SK-N-SH (cell line): ENCODE data around the gene RASA3. TPM values are rescaled to one million over a fixed set of nuclear protein-coding genes. Genes with fewer than 3 reads are reported as not detected.

Experiments used
- CTCF ChIA-PET: fragments of 300-600, 350-600 bp; formaldehyde crosslinking; extraction: SDS; loops from one replicate; lab custom pipeline; 2021; lab: Yijun Ruan, JAX
- POLR2A ChIA-PET: fragments of 350-600 bp; sonication (Branson Sonifier 250); formaldehyde crosslinking; extraction: SDS; loops from one replicate; lab custom pipeline; 2020; ENCODE audit warnings: antibody characterized with exemption, inconsistent platforms; lab: Yijun Ruan, JAX
- DNase-seq: peaks from one replicate; pipeline ENCODE4 v3.0.0; 2012
- H2AFZ ChIP-seq: fragments of 200-600 bp; sonication (generic); 2 replicates; pipeline ENCODE4 v1.8.1; 2016; ENCODE audit warnings: antibody characterized with exemption, mild to moderate bottlenecking, low read depth
- H3F3A ChIP-seq: fragments of 200-600 bp; sonication (generic); replicated peaks from 2 replicates; pipeline ENCODE3; 2016; ENCODE audit warnings: antibody characterized with exemption, mild to moderate bottlenecking; ENCODE audit not compliant: insufficient read depth
- H3K27ac ChIP-seq, 2 experiments: fragments of 200-500 bp in 1 of 2; fragments of 200-600 bp in 1 of 2; sonication (Bioruptor generic) in 1 of 2; sonication (generic), shearing (Covaris generic) in 1 of 2; 2 replicates each; pipeline versions ENCODE4 v1.5.1 to v1.6.1; 2014 to 2016; ENCODE audit warnings: low read depth in 2 of 2, inconsistent platforms in 1 of 2, low read length in 1 of 2, mild to moderate bottlenecking in 1 of 2, mixed read lengths in 1 of 2
- H3K27me3 ChIP-seq: fragments of 200-600 bp; sonication (generic), shearing (Covaris generic); 2 replicates; pipeline ENCODE4 v1.6.1; 2016; ENCODE audit warnings: mixed run types; ENCODE audit not compliant: insufficient read depth
- H3K36me3 ChIP-seq, 2 experiments: fragments of 200-500 bp in 1 of 2; fragments of 200-600 bp in 1 of 2; sonication (Bioruptor generic) in 1 of 2; sonication (generic) in 1 of 2; replicated peaks in 1 of 2; 2 replicates each; pipeline versions ENCODE3 to v1.5.1; 2014 to 2016; ENCODE audit warnings: low read length in 1 of 2, mild to moderate bottlenecking in 1 of 2; ENCODE audit not compliant: insufficient read depth in 2 of 2, control insufficient read depth in 1 of 2
- H3K4me1 ChIP-seq, 2 experiments: fragments of 200-500 bp in 1 of 2; fragments of 200-600 bp in 1 of 2; sonication (Bioruptor generic) in 1 of 2; sonication (generic), shearing (Covaris generic) in 1 of 2; 2 replicates each; pipeline versions ENCODE4 v1.5.1 to v1.6.1; 2014 to 2016; ENCODE audit warnings: low read depth in 1 of 2, low read length in 1 of 2, mixed run types in 1 of 2; ENCODE audit not compliant: insufficient read depth in 2 of 2, control insufficient read depth in 1 of 2
- H3K4me2 ChIP-seq: fragments of 200-600 bp; sonication (generic), shearing (Covaris generic); 2 replicates; pipeline ENCODE4 v1.6.1; 2017; ENCODE audit warnings: mixed run types
- H3K4me3 ChIP-seq, 2 experiments: fragments of 200-500 bp in 1 of 2; fragments of 200-600 bp in 1 of 2; sonication (Bioruptor generic) in 1 of 2; sonication (generic), shearing (Covaris generic) in 1 of 2; 2 replicates each; pipeline versions ENCODE4 v1.5.1 to v1.8.1; 2014 to 2016; ENCODE audit warnings: low read depth in 2 of 2, inconsistent platforms in 1 of 2, low read length in 1 of 2, mild to moderate bottlenecking in 1 of 2, mixed read lengths in 1 of 2, moderate library complexity in 1 of 2
- H3K79me2 ChIP-seq: fragments of 200-600 bp; sonication (generic); 2 replicates; pipeline ENCODE4 v1.8.1; 2017; ENCODE audit warnings: mild to moderate bottlenecking; ENCODE audit not compliant: insufficient read depth
- H3K9ac ChIP-seq: fragments of 200-600 bp; sonication (generic); 2 replicates; pipeline ENCODE4 v1.6.1; 2017; ENCODE audit warnings: mixed run types
- H3K9me2 ChIP-seq: fragments of 200-600 bp; sonication (generic); 2 replicates; pipeline ENCODE4 v1.6.1; 2017; ENCODE audit warnings: mixed run types
- H3K9me3 ChIP-seq: fragments of 200-600 bp; sonication (generic); 2 replicates; pipeline ENCODE4 v1.6.1; 2017; ENCODE audit warnings: mixed run types, mild to moderate bottlenecking, moderate library complexity
- H4K20me1 ChIP-seq: fragments of 200-600 bp; sonication (generic); 2 replicates; pipeline ENCODE4 v1.6.1; 2017; ENCODE audit warnings: mild to moderate bottlenecking, mixed run types; ENCODE audit not compliant: insufficient read depth
- CHD2 ChIP-seq: fragments of 150-350 bp; IDR thresholded peaks from 2 replicates; pipeline ENCODE4 v1.6.1; 2018; ENCODE audit warnings: low read length; ENCODE audit not compliant: partially characterized antibody
- ELF1 ChIP-seq: IDR thresholded peaks from 2 replicates; pipeline ENCODE4 v1.4.0; 2012
- EP300 ChIP-seq, 2 experiments: IDR thresholded peaks; 2 replicates each; pipeline versions ENCODE4 v1.4.0 to v1.6.1; 2012; ENCODE audit warnings: borderline replicate concordance in 1 of 2, low read depth in 1 of 2, low read length in 1 of 2
- FOSL2 ChIP-seq: IDR thresholded peaks from 2 replicates; pipeline ENCODE4 v1.4.0; 2012; ENCODE audit warnings: low read depth, mild to moderate bottlenecking, moderate library complexity, borderline replicate concordance
- GABPA ChIP-seq: IDR thresholded peaks from 2 replicates; pipeline ENCODE4 v1.4.0; 2012; ENCODE audit warnings: low read depth, mild to moderate bottlenecking
- IRF3 ChIP-seq: fragments of 150-350 bp; IDR thresholded peaks from 2 replicates; pipeline ENCODE4 v1.6.1; 2016; ENCODE audit warnings: mild to moderate bottlenecking, low read depth, low read length
- MXI1 ChIP-seq: IDR thresholded peaks from 2 replicates; pipeline ENCODE4 v1.6.1; 2012; ENCODE audit warnings: mild to moderate bottlenecking, low read depth, low read length, improper control_type of control experiment
- NFIC ChIP-seq: IDR thresholded peaks from 2 replicates; pipeline ENCODE4 v1.4.0; 2012; ENCODE audit warnings: borderline replicate concordance
- NRF1 ChIP-seq: IDR thresholded peaks from 2 replicates; pipeline ENCODE4 v1.6.1; 2012; ENCODE audit warnings: low read depth, mild to moderate bottlenecking, low read length
- POLR2AphosphoS5 ChIP-seq: IDR thresholded peaks from 2 replicates; pipeline ENCODE4 v1.6.1; 2012; ENCODE audit warnings: low read depth, low read length
- RAD21 ChIP-seq: IDR thresholded peaks from 2 replicates; pipeline ENCODE4 v1.6.1; 2012; ENCODE audit warnings: mild to moderate bottlenecking, low read length
- RCOR1 ChIP-seq: fragments of 150-350 bp; IDR thresholded peaks from 2 replicates; pipeline ENCODE4 v1.6.1; 2017; ENCODE audit warnings: antibody characterized with exemption, low read length
- RXRA ChIP-seq: IDR thresholded peaks from 2 replicates; pipeline ENCODE4 v1.4.0; 2012; ENCODE audit warnings: low read depth, mild to moderate bottlenecking, borderline replicate concordance
- SIN3A ChIP-seq: IDR thresholded peaks from 2 replicates; pipeline ENCODE4 v1.6.1; 2012; ENCODE audit warnings: low read depth, mild to moderate bottlenecking, low read length, moderate library complexity, borderline replicate concordance
- SMC3 ChIP-seq: IDR thresholded peaks from 2 replicates; pipeline ENCODE4 v1.6.1; 2012; ENCODE audit warnings: low read depth, low read length, improper control_type of control experiment
- TAF1 ChIP-seq: IDR thresholded peaks from 2 replicates; pipeline ENCODE4 v1.6.1; 2012; ENCODE audit warnings: low read depth, mild to moderate bottlenecking, low read length, moderate library complexity, borderline replicate concordance
- TCF12 ChIP-seq: IDR thresholded peaks from 2 replicates; pipeline ENCODE4 v1.4.0; 2012
- YY1 ChIP-seq: IDR thresholded peaks from 2 replicates; pipeline ENCODE4 v1.4.0; 2012; ENCODE audit warnings: low read depth, mild to moderate bottlenecking
- WGBS: methylation state at CpG from one replicate; pipeline ENCODE4 v1.1.6; 2017; ENCODE audit warnings: low lambda C conversion rate; 5-methylcytosine and 5-hydroxymethylcytosine counted together
- polyA plus RNA-seq, 3 experiments: library from polyadenylated mRNA; depleted of rRNA; stranded (reverse); fragments of >200 nt; gene quantifications; 2 replicates each; pipeline ENCODE4 v1.2.3, GENCODE V29; 2012
- TF ChIP-seq, protein P1 (sequence below): fragments of 150-350 bp; IDR thresholded peaks from 2 replicates; pipeline ENCODE4 v1.6.1; 2017; ENCODE audit warnings: antibody characterized with exemption, low read length, low read depth, borderline replicate concordance
- TF ChIP-seq, protein P2 (sequence below): fragments of 200-600 bp; sonication (generic); IDR thresholded peaks from 2 replicates; pipeline ENCODE4 v1.6.1; 2017; ENCODE audit warnings: antibody characterized with exemption, mild to moderate bottlenecking, moderate library complexity
- TF ChIP-seq, protein P3 (sequence below): IDR thresholded peaks from 2 replicates; pipeline ENCODE4 v1.4.0; 2012; ENCODE audit warnings: low read depth
- TF ChIP-seq, protein P4 (sequence below): IDR thresholded peaks from 2 replicates; pipeline ENCODE4 v1.4.0; 2012; ENCODE audit warnings: low read depth, borderline replicate concordance

Gene RASA3
- polyA plus RNA-seq, 1 of the 3 experiments (the other 2 are of a cell fraction), result 25.1 TPM

- Histone ChIP-seq H3K9ac (no peak overlapping the region), H3K36me3 (no peaks in the 10 kb centered on the region), H3K9me2 (no peaks in the 10 kb centered on the region), H3K27ac (no peak overlapping the region), H3F3A (no peaks in the 10 kb centered on the region), H3K4me1 (no peaks in the 10 kb centered on the region), H4K20me1 (no peaks in the 10 kb centered on the region), H3K4me3 (no peak overlapping the region), H3K9me3 (no peaks in the 10 kb centered on the region), H2AFZ (no peak overlapping the region), H3K79me2 (no peaks in the 10 kb centered on the region), H3K4me2 (no peak overlapping the region), H3K27me3 (no peaks in the 10 kb centered on the region)
- TF ChIP-seq, protein P1, sequence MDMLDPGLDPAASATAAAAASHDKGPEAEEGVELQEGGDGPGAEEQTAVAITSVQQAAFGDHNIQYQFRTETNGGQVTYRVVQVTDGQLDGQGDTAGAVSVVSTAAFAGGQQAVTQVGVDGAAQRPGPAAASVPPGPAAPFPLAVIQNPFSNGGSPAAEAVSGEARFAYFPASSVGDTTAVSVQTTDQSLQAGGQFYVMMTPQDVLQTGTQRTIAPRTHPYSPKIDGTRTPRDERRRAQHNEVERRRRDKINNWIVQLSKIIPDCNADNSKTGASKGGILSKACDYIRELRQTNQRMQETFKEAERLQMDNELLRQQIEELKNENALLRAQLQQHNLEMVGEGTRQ, result no peak
- no peak for TF ChIP-seq SIN3A
- no peak for TF ChIP-seq IRF3
- TF ChIP-seq TCF12, result no peak
- TF ChIP-seq EP300 (IDR thresholded peaks at IDR 0.05; ENCODE audit: borderline replicate concordance in 1 of 2, low read depth in 1 of 2, low read length in 1 of 2), result no peak
- TF ChIP-seq POLR2AphosphoS5, result no peak
- TF ChIP-seq, protein P2, sequence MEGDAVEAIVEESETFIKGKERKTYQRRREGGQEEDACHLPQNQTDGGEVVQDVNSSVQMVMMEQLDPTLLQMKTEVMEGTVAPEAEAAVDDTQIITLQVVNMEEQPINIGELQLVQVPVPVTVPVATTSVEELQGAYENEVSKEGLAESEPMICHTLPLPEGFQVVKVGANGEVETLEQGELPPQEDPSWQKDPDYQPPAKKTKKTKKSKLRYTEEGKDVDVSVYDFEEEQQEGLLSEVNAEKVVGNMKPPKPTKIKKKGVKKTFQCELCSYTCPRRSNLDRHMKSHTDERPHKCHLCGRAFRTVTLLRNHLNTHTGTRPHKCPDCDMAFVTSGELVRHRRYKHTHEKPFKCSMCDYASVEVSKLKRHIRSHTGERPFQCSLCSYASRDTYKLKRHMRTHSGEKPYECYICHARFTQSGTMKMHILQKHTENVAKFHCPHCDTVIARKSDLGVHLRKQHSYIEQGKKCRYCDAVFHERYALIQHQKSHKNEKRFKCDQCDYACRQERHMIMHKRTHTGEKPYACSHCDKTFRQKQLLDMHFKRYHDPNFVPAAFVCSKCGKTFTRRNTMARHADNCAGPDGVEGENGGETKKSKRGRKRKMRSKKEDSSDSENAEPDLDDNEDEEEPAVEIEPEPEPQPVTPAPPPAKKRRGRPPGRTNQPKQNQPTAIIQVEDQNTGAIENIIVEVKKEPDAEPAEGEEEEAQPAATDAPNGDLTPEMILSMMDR, result no peak
- no peak for TF ChIP-seq RXRA
- TF ChIP-seq ELF1, result no peak
- no peak for TF ChIP-seq TAF1
- TF ChIP-seq, protein P3, sequence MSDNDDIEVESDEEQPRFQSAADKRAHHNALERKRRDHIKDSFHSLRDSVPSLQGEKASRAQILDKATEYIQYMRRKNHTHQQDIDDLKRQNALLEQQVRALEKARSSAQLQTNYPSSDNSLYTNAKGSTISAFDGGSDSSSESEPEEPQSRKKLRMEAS, result no peak
- POLR2A ChIA-PET, result no interaction called here
- DNase-seq, result no peak
- 29% methylated on average over 18 of the region's 19 CpGs for WGBS
- CTCF ChIA-PET, result no interaction called here
Measured at GRCh38 chr13:114155926-114156883, 23.8 kb upstream of the RASA3 start.

GRCh38 chr13:114155320-114155719, 22.9 kb upstream of the RASA3 start:
- Histone ChIP-seq H3K36me3 (no peaks in the 10 kb centered on the region), H3K9me2 (no peaks in the 10 kb centered on the region), H3K79me2 (no peaks in the 10 kb centered on the region), H3K4me2 (no peak overlapping the region), H3K27ac (no peak overlapping the region), H3F3A (no peaks in the 10 kb centered on the region), H3K9ac (no peak overlapping the region), H3K4me1 (no peaks in the 10 kb centered on the region), H3K27me3 (no peaks in the 10 kb centered on the region), H3K9me3 (no peaks in the 10 kb centered on the region), H4K20me1 (no peaks in the 10 kb centered on the region), H3K4me3 (no peak overlapping the region), H2AFZ (no peak overlapping the region)
- ChIA-PET POLR2A (no interaction called here), CTCF (no interaction called here)
- WGBS, result 34% methylated on average over 3 of the region's 3 CpGs
- no peak for DNase-seq
- no peak for TF ChIP-seq RXRA
- TF ChIP-seq CHD2, result no peak
- no peak for TF ChIP-seq FOSL2
- no peak for TF ChIP-seq NFIC
- no peak for TF ChIP-seq GABPA
- no peak for TF ChIP-seq POLR2AphosphoS5
- TF ChIP-seq YY1, result no peak
- no peak for TF ChIP-seq RCOR1
- TF ChIP-seq RAD21, result no peak
- TF ChIP-seq, protein P4, sequence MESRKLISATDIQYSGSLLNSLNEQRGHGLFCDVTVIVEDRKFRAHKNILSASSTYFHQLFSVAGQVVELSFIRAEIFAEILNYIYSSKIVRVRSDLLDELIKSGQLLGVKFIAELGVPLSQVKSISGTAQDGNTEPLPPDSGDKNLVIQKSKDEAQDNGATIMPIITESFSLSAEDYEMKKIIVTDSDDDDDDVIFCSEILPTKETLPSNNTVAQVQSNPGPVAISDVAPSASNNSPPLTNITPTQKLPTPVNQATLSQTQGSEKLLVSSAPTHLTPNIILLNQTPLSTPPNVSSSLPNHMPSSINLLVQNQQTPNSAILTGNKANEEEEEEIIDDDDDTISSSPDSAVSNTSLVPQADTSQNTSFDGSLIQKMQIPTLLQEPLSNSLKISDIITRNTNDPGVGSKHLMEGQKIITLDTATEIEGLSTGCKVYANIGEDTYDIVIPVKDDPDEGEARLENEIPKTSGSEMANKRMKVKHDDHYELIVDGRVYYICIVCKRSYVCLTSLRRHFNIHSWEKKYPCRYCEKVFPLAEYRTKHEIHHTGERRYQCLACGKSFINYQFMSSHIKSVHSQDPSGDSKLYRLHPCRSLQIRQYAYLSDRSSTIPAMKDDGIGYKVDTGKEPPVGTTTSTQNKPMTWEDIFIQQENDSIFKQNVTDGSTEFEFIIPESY, result no peak
- TF ChIP-seq MXI1, result no peak
- no peak for TF ChIP-seq SMC3
- TF ChIP-seq NRF1, result no peak
